SK-N-SH treated with all-trans-retinoic acid at 6 μM for 48 hours (cell line): Measurements from ENCODE around the gene TECR.
"Not testable (repeated sequence)": the region's sequence is repeated elsewhere in the genome, so short reads cannot be mapped to it uniquely, and the experiment has no call there.

Experiments
- ATAC-seq: fragments of 200-7000 bp; cut with Tn5 transposase; 3 replicates; pipeline ENCODE4 v1.9.1; 2020; ENCODE audit warnings: mild to moderate bottlenecking, moderate library complexity
- ARNTL ChIP-seq: fragments of 450-650 bp; formaldehyde crosslinking; IDR thresholded peaks from 2 replicates; pipeline ENCODE4 v1.5.0; 2020; ENCODE audit warnings: low read depth, mild to moderate bottlenecking, moderate library complexity, borderline replicate concordance
- BACH2 ChIP-seq: fragments of 250-450 bp; sonication (Bioruptor Pico); IDR thresholded peaks from 2 replicates; pipeline ENCODE4 v1.9.0; 2021; ENCODE audit warnings: mild to moderate bottlenecking, borderline replicate concordance
- CREB5 ChIP-seq: fragments of 250-450 bp; sonication (Bioruptor Pico); IDR thresholded peaks from 2 replicates; pipeline ENCODE4 v1.5.1; 2020; ENCODE audit warnings: low read depth, mild to moderate bottlenecking, moderate library complexity
- CSDC2 ChIP-seq: fragments of 250-450 bp; sonication (Bioruptor Pico); IDR thresholded peaks from 2 replicates; pipeline ENCODE4 v1.5.0; 2020; ENCODE audit warnings: mild to moderate bottlenecking, moderate library complexity
- CSRNP3 ChIP-seq: fragments of 250-450 bp; sonication (Bioruptor Pico); IDR thresholded peaks from 2 replicates; pipeline ENCODE4 v1.5.1; 2021; ENCODE audit warnings: mild to moderate bottlenecking, moderate library complexity
- ESRRG ChIP-seq: fragments of 250-450 bp; sonication (Bioruptor Pico); IDR thresholded peaks from 2 replicates; pipeline ENCODE4 v1.6.1; 2021; ENCODE audit warnings: mild to moderate bottlenecking
- GLIS3 ChIP-seq: fragments of 250-450 bp; sonication (Bioruptor Pico); IDR thresholded peaks from 2 replicates; pipeline ENCODE4 v1.5.0; 2020; ENCODE audit warnings: mild to moderate bottlenecking, moderate library complexity
- ISL1 ChIP-seq: fragments of 250-450 bp; sonication (Bioruptor Pico); IDR thresholded peaks from 2 replicates; pipeline ENCODE4 v2.1.2; 2022; ENCODE audit warnings: mild to moderate bottlenecking, moderate library complexity
- OSR1 ChIP-seq: fragments of 250-450 bp; sonication (Bioruptor Pico); IDR thresholded peaks from 2 replicates; pipeline ENCODE4 v1.8.0; 2022; ENCODE audit warnings: moderate library complexity, mild to moderate bottlenecking, inconsistent platforms
- POU6F1 ChIP-seq: fragments of 250-450 bp; sonication (Bioruptor Pico); IDR thresholded peaks from 2 replicates; pipeline ENCODE4 v1.8.0; 2021; ENCODE audit warnings: low read depth, mild to moderate bottlenecking, moderate library complexity, borderline replicate concordance
- PPARA ChIP-seq: fragments of 250-450 bp; sonication (Bioruptor Pico); IDR thresholded peaks from 2 replicates; pipeline ENCODE4 v1.5.0; 2020; ENCODE audit warnings: mild to moderate bottlenecking, borderline replicate concordance
- RARB ChIP-seq: fragments of 250-450 bp; sonication (Bioruptor Pico); IDR thresholded peaks from 2 replicates; pipeline ENCODE4 v1.8.0; 2021; ENCODE audit warnings: mild to moderate bottlenecking, moderate library complexity
- SNAI2 ChIP-seq: fragments of 250-450 bp; sonication (Bioruptor Pico); IDR thresholded peaks from 2 replicates; pipeline ENCODE4 v1.5.0; 2020; ENCODE audit warnings: mild to moderate bottlenecking, moderate library complexity
- TCF4 ChIP-seq: fragments of 250-450 bp; sonication (Bioruptor Pico); IDR thresholded peaks from 2 replicates; pipeline ENCODE4 v1.8.0; 2021; ENCODE audit warnings: mild to moderate bottlenecking, moderate library complexity, borderline replicate concordance
- TOX ChIP-seq: fragments of 250-450 bp; sonication (Bioruptor Pico); IDR thresholded peaks from 2 replicates; pipeline ENCODE4 v1.8.0; 2021; ENCODE audit warnings: mild to moderate bottlenecking, moderate library complexity, borderline replicate concordance
- TSHZ2 ChIP-seq: fragments of 250-450 bp; sonication (Bioruptor Pico); IDR thresholded peaks from 2 replicates; pipeline ENCODE4 v1.5.0; 2020; ENCODE audit warnings: mild to moderate bottlenecking, moderate library complexity
- ZC3H10 ChIP-seq: fragments of 250-450 bp; sonication (Bioruptor Pico); IDR thresholded peaks from 2 replicates; pipeline ENCODE4 v1.5.1; 2021; ENCODE audit warnings: mild to moderate bottlenecking, moderate library complexity
- ZFP3 ChIP-seq: fragments of 250-450 bp; sonication (Bioruptor Pico); IDR thresholded peaks from 2 replicates; pipeline ENCODE4 v1.5.0; 2020; ENCODE audit warnings: mild to moderate bottlenecking, moderate library complexity
- ZFP30 ChIP-seq: fragments of 450-650 bp; formaldehyde crosslinking; IDR thresholded peaks from 2 replicates; pipeline ENCODE4 v1.5.0; 2022; ENCODE audit warnings: mild to moderate bottlenecking, moderate library complexity
- ZNF8 ChIP-seq: fragments of 450-650 bp; formaldehyde crosslinking; IDR thresholded peaks from 2 replicates; pipeline ENCODE4 v1.5.0; 2020; ENCODE audit warnings: mild to moderate bottlenecking, moderate library complexity

Gene TECR

GRCh38 chr19:14582894-14583340 is 53.5 kb downstream of the TECR start, which contains the start of gene CLEC17A:
CLEC17A (plus strand) TSS chr19:14583084; CDS start chr19:14583161, 77 bp downstream.
- no peak for ATAC-seq
- no peak for TF ChIP-seq PPARA (CRISPR knock-in tag)
- TF ChIP-seq ZFP3 (CRISPR knock-in tag) = no peak
- TF ChIP-seq, all 23 proteins: peak for 0

- not testable (repeated sequence) for ATAC-seq
Observed at GRCh38 chr19:14584372-14584771, 55.0 kb downstream of the TECR start.

GRCh38 chr19:14585187-14585586 is 55.8 kb downstream of the TECR start:
- ATAC-seq = peak; percentile 34; the same call in 1 of the 3 replicates

GRCh38 chr19:14589433-14589832 is 60.0 kb downstream of the TECR start:
- ATAC-seq = not testable (repeated sequence)

- ATAC-seq = no peak
- TF ChIP-seq CSRNP3 (CRISPR knock-in tag) = no peak
- no peak for TF ChIP-seq ZNF8
- TF ChIP-seq GLIS3 (CRISPR knock-in tag) = no peak
- TF ChIP-seq CREB5 = no peak
- TF ChIP-seq ESRRG (CRISPR knock-in tag) = no peak
- TF ChIP-seq OSR1 (CRISPR knock-in tag) = no peak
- no peak for TF ChIP-seq ISL1 (CRISPR knock-in tag)
- no peak for TF ChIP-seq RARB
- TF ChIP-seq TCF4 (CRISPR knock-in tag) = no peak
Observed at GRCh38 chr19:14595558-14595957, 66.2 kb downstream of the TECR start.

GRCh38 chr19:14599548-14600147 is 70.3 kb downstream of the TECR start:
- no peak for ATAC-seq
- TF ChIP-seq BACH2 (CRISPR knock-in tag) (no peak), SNAI2 (CRISPR knock-in tag) (no peak), ARNTL (CRISPR knock-in tag) (no peak), POU6F1 (no peak), CSRNP3 (CRISPR knock-in tag) (no peak), CSDC2 (CRISPR knock-in tag) (no peak), ZC3H10 (no peak), ESRRG (CRISPR knock-in tag) (no peak), ZFP30 (no peak)

GRCh38 chr19:14603990-14604387 is 74.6 kb downstream of the TECR start:
- no peak for ATAC-seq
- TF ChIP-seq TOX (CRISPR knock-in tag) = no peak
- no peak for TF ChIP-seq TSHZ2 (CRISPR knock-in tag)
- TF ChIP-seq ARNTL (CRISPR knock-in tag) = no peak
- no peak for TF ChIP-seq ZC3H10
- TF ChIP-seq TCF4 (CRISPR knock-in tag) = no peak
- no peak for TF ChIP-seq ZFP3 (CRISPR knock-in tag)
- TF ChIP-seq OSR1 (CRISPR knock-in tag) = no peak
- no peak for TF ChIP-seq CSRNP3 (CRISPR knock-in tag)
